ENCODE measurements around the gene RBM47. TPM values are rescaled to one million over a fixed set of nuclear protein-coding genes. Genes with fewer than 3 reads are reported as not detected.
"Not testable (repeated sequence)": the region's sequence is repeated elsewhere in the genome, so short reads cannot be mapped to it uniquely, and the experiment has no call there.

The RBM47 gene
- total RNA-seq, 1 donor from 2014 or later, result 0.37 TPM

GRCh38 chr4:40439519-40439918 lies 190.1 kb downstream of the RBM47 start:
- Mint-ChIP-seq H3K4me1 (no peaks in the 10 kb centered on the region), H3K27ac (ENCODE audit: unreplicated experiment) (no peak overlapping the region), H3K9me3 (peaks cover 3% of the 10 kb centered on the region), H3K36me3 (ENCODE audit: low read depth) (no peaks in the 10 kb centered on the region), H3K27me3 (ENCODE audit: low read depth) (no peaks in the 10 kb centered on the region), H3K4me3 (no peak overlapping the region)
- no peak for DNase-seq (ENCODE audit: low read depth, low spot score)
- TF ChIP-seq CTCF (conservative IDR thresholded peaks at IDR 0.05), result no peak

DNA sequence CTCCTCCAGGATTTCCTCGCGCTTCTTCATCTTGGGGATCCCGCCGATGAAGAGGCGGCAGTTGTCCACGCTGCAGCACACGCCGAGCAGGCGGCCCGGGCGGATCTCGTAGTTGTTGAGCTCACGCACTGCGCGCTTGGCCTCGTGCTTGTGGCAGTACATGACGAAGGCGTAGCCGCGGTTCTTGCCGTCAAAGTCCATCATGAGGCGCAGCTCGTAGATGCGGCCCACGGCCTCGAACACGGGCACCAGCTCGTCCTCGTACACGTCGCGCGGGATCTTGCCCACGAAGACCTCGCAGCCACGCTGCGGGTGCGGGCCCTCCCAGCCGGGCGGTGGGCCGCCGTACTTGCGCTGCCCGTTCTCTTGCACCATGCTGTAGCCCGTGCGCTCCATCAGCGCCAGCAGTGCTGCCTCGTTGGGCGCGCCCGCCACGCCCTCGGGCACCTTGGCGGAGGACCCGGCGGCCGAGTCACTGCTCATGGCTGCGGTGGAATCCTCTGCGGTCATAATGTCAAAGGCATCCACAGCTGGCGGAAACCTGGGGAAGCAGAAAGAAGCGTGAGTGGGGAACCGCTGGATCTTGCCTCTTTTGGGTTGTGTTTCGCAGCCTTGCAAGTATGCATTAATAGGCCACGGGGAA lies 191.2 kb downstream of the RBM47 start:
- H3K4me3 Mint-ChIP-seq, result no peak overlapping the region
- H3K9me3 Mint-ChIP-seq, result peaks cover 3% of the 10 kb centered on the region
- H3K36me3 Mint-ChIP-seq (ENCODE audit: low read depth), result no peaks in the 10 kb centered on the region
- H3K27ac Mint-ChIP-seq (ENCODE audit: unreplicated experiment), result no peak overlapping the region
- H3K4me1 Mint-ChIP-seq, result no peaks in the 10 kb centered on the region
- no peak for DNase-seq (ENCODE audit: low read depth, low spot score)
- no peak for TF ChIP-seq CTCF (conservative IDR thresholded peaks at IDR 0.05)
- H3K27me3 Mint-ChIP-seq (ENCODE audit: low read depth), result no peaks in the 10 kb centered on the region

DNA sequence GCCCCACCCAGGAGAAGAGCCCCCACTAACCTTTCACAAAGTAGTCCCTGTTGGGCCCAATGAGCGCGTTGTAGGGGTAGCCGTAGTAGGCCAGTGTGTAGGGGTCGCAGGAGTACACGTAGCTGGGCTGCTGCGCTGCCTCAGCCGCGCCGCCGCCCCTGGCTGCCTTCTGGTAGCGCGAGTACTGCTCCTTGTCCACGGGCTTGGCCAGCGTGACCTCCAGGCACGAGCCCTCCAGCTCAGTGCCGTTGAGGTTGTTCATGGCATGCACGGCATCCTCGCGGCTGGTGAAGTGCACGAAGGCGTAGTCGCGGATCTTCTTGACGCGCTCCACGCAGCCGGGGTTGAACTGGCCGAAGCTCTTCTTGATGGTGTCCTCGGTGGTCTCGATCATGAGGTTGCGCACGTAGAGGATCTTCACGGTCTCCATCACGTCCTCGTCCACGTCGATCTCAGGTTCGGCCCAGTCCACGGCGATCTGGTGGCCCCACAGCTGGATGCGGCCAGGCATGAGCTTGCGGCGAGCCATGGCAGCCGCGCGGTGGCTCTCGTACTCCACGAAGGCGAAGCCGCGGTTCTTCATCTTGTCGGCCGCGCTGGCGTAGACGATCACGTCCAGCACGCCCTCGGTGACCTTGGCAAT lies 191.8 kb downstream of the RBM47 start:
- no peaks in the 10 kb centered on the region for H3K4me1 Mint-ChIP-seq

GRCh38 chr4:40435306-40435705 lies 194.4 kb downstream of the RBM47 start:
- not testable (repeated sequence) for H3K9me3 Mint-ChIP-seq; H3K4me1 Mint-ChIP-seq; H3K27ac Mint-ChIP-seq (ENCODE audit: unreplicated experiment); H3K4me3 Mint-ChIP-seq; DNase-seq (ENCODE audit: low read depth, low spot score); H3K27me3 Mint-ChIP-seq (ENCODE audit: low read depth); H3K36me3 Mint-ChIP-seq (ENCODE audit: low read depth)

More for the DNA sequence above, 191.8 kb downstream of the RBM47 start:
- Mint-ChIP-seq H3K36me3 (ENCODE audit: low read depth) (no peaks in the 10 kb centered on the region), H3K9me3 (peaks cover 3% of the 10 kb centered on the region), H3K27ac (ENCODE audit: unreplicated experiment) (no peak overlapping the region), H3K4me3 (no peak overlapping the region), H3K27me3 (ENCODE audit: low read depth) (no peaks in the 10 kb centered on the region)
- no peak for TF ChIP-seq CTCF (conservative IDR thresholded peaks at IDR 0.05)
- no peak for DNase-seq (ENCODE audit: low read depth, low spot score)

- Mint-ChIP-seq H3K27ac (ENCODE audit: unreplicated experiment) (no peak overlapping the region), H3K27me3 (ENCODE audit: low read depth) (no peaks in the 10 kb centered on the region), H3K4me3 (no peak overlapping the region), H3K9me3 (peaks cover 3% of the 10 kb centered on the region), H3K36me3 (ENCODE audit: low read depth) (no peaks in the 10 kb centered on the region), H3K4me1 (no peaks in the 10 kb centered on the region)
- no peak for DNase-seq (ENCODE audit: low read depth, low spot score)
- no peak for TF ChIP-seq CTCF (conservative IDR thresholded peaks at IDR 0.05)
These were observed 195.5 kb downstream of the RBM47 start for GRCh38 chr4:40434126-40434687.

GRCh38 chr4:40432504-40432903 lies 197.2 kb downstream of the RBM47 start:
- Mint-ChIP-seq H3K9me3 (peaks cover 3% of the 10 kb centered on the region), H3K27ac (ENCODE audit: unreplicated experiment) (no peak overlapping the region), H3K36me3 (ENCODE audit: low read depth) (no peaks in the 10 kb centered on the region), H3K4me3 (no peak overlapping the region), H3K4me1 (no peaks in the 10 kb centered on the region), H3K27me3 (ENCODE audit: low read depth) (no peaks in the 10 kb centered on the region)
- no peak for TF ChIP-seq CTCF (conservative IDR thresholded peaks at IDR 0.05)
- DNase-seq (ENCODE audit: low read depth, low spot score), result no peak

DNA sequence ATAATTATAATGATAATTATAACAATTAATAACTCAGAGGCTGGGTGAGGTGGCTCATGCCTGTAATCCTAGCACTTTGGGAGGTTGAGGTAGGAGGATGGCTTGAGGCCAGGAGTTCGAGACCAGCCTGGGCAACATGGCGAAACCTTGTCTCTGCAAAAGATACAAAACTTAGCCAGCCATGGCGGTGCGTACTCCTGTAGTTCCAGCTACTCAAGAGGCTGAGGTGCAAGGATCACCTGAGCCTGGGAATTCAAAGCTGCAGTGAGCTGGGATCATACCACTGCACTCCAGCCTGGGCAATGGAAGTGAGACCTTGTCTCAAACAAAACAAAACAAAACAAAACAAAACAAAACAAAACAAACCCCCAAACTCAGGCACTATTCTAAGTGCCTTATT lies 201.8 kb downstream of the RBM47 start:
- H3K27ac Mint-ChIP-seq (ENCODE audit: unreplicated experiment); H3K36me3 Mint-ChIP-seq (ENCODE audit: low read depth); H3K4me3 Mint-ChIP-seq: not testable (repeated sequence)

More for the DNA sequence above, 201.8 kb downstream of the RBM47 start:
- H3K4me1 Mint-ChIP-seq; H3K9me3 Mint-ChIP-seq; H3K27me3 Mint-ChIP-seq (ENCODE audit: low read depth); DNase-seq (ENCODE audit: low read depth, low spot score): not testable (repeated sequence)
